Measurements from ENCODE around the gene HOXA5. TPM values are rescaled to one million over a fixed set of nuclear protein-coding genes. Genes with fewer than 3 reads are reported as not detected.

The HOXA5 gene
- total RNA-seq, 6 experiments from 2014 or later: 0.18 to 1.5 (median 0.65) TPM

DNA sequence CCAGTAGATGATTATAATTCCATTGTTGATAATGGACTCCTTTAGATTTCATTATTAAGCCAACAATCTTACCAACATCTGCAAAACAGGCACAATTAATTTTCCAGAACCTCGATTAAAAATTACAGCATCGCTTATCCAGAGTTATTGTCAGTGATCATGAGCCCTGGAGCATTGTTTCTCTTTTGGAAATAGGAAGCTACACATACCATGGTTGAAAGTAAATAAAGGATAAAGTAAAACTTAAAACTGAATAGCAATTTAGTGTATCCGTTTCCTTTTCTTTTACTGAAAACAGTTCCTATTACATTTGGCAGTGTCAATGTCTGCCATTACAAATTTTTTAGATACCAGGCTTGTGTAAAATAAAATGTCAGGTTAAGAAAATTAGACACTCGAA is 31.1 kb downstream of the HOXA5 start:
- WGBS (ENCODE audit: insufficient coverage, low coverage, low lambda C conversion rate, missing lambda C conversion rate): 34% methylated on average over 4 of the region's 4 CpGs
- H3K27me3 ChIP-seq: peaks cover 0 to 13% of the 10 kb centered on the region in 2 donors

DNA sequence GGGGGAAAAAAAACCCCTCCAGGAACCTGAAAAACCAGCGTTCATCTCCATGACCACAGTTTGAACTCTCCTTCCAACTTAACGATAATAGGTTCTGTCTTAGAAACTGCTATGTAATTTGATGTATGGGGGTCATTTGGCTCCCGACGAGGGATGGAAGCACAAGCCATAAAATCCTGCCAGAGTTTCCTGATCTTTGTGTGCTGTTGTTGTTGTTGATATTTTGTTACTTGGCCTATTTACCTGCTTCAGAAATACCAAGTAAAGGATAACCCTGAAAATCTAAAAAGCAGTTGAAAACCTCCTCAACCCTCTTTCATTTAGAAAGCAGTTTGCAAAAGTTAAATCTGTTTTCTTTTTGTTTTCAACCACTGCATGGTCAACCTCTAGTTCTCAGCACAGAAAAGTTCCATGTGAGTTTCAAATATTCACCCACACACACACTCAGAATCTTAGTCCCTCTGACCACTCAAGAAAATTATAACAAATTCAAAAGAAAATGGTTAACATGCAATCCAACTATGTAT is 31.7 kb downstream of the HOXA5 start:
- intact Hi-C loops (cut with DNase I): no loop called here

More for the DNA sequence above, 31.1 kb downstream of the HOXA5 start:
- ATAC-seq: no peak
- intact Hi-C loops (cut with DNase I): no loop called here
- no peaks in the 10 kb centered on the region for H3K9me3 ChIP-seq
- H3K36me3 ChIP-seq: no peaks in the 10 kb centered on the region
- peaks cover 0 to 4% (median 0%) of the 10 kb centered on the region in 4 donors for H3K4me1 ChIP-seq
- TF ChIP-seq, protein P1, sequence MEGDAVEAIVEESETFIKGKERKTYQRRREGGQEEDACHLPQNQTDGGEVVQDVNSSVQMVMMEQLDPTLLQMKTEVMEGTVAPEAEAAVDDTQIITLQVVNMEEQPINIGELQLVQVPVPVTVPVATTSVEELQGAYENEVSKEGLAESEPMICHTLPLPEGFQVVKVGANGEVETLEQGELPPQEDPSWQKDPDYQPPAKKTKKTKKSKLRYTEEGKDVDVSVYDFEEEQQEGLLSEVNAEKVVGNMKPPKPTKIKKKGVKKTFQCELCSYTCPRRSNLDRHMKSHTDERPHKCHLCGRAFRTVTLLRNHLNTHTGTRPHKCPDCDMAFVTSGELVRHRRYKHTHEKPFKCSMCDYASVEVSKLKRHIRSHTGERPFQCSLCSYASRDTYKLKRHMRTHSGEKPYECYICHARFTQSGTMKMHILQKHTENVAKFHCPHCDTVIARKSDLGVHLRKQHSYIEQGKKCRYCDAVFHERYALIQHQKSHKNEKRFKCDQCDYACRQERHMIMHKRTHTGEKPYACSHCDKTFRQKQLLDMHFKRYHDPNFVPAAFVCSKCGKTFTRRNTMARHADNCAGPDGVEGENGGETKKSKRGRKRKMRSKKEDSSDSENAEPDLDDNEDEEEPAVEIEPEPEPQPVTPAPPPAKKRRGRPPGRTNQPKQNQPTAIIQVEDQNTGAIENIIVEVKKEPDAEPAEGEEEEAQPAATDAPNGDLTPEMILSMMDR (IDR thresholded peaks at IDR 0.05): no peak
- no peak for TF ChIP-seq POLR2A (IDR thresholded peaks at IDR 0.05)
- no peak for DNase-seq
- H3K27ac ChIP-seq: peak overlapping the region in 1 of 3 donors; percentile 60
- no peak overlapping the region for H3K4me3 ChIP-seq

DNA sequence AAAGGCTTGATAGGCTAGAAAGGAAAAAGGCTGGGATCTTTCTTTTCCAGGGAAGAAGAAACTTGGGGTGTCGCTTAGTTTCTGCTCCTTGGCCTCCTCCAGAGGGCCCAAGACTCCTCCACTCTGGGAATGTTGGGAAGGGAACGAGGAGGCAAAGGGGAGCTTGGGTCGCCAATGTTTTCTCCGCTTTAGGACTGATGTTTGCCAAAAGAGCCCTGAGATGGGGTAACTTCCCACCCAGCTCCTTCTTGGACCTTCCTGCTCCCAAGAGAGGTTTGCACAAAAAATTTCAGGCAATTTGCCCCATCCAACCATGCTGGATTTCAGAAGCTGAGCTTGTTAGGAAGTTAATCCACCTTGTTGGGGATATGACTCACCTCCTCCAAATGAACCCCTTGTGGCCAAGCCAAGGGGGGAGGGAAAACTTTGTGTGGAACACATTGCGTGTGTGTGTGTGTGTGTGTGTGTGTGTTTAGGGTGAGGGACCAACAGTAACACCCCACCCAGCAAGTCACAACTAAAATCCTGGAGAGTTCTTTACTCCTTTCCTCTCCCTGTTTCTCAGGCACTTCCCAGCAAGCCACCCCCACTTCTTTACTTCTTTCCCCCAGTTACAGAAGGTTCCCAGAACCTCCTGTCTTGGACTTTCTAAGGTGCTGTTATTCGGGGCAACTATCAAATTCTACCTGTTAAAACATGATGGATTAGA is 32.3 kb downstream of the HOXA5 start:
- no peak for TF ChIP-seq POLR2A (IDR thresholded peaks at IDR 0.05)
- TF ChIP-seq, protein P1 (IDR thresholded peaks at IDR 0.05): no peak
- Histone ChIP-seq H3K4me3 (no peak overlapping the region), H3K9me3 (no peaks in the 10 kb centered on the region), H3K36me3 (no peaks in the 10 kb centered on the region), H3K4me1 (peaks cover 0 to 4% (median 0%) of the 10 kb centered on the region in 4 donors), H3K27ac (peak overlapping the region in 2 of 3 donors; percentile 25 to 65), H3K27me3 (peaks cover 0 to 13% of the 10 kb centered on the region in 2 donors)
- ATAC-seq (no peak), DNase-seq (no peak)
- WGBS (ENCODE audit: insufficient coverage, low coverage, low lambda C conversion rate, missing lambda C conversion rate): 19% methylated on average over 3 of the region's 6 CpGs
- intact Hi-C loops (cut with DNase I): no loop called here

More for the DNA sequence above, 31.7 kb downstream of the HOXA5 start:
- H3K27me3 ChIP-seq: peaks cover 0 to 13% of the 10 kb centered on the region in 2 donors
- H3K4me1 ChIP-seq: peaks cover 0 to 4% (median 0%) of the 10 kb centered on the region in 4 donors
- no peaks in the 10 kb centered on the region for H3K9me3 ChIP-seq
- no peaks in the 10 kb centered on the region for H3K36me3 ChIP-seq
- TF ChIP-seq POLR2A (IDR thresholded peaks at IDR 0.05): no peak
- TF ChIP-seq, protein P1 (IDR thresholded peaks at IDR 0.05): no peak
- no peak for ATAC-seq
- DNase-seq: no peak
- H3K27ac ChIP-seq: peak overlapping the region in 1 of 3 donors; percentile 25
- H3K4me3 ChIP-seq: no peak overlapping the region
- 17% methylated on average over 4 of the region's 4 CpGs for WGBS (ENCODE audit: insufficient coverage, low coverage, low lambda C conversion rate, missing lambda C conversion rate)

DNA sequence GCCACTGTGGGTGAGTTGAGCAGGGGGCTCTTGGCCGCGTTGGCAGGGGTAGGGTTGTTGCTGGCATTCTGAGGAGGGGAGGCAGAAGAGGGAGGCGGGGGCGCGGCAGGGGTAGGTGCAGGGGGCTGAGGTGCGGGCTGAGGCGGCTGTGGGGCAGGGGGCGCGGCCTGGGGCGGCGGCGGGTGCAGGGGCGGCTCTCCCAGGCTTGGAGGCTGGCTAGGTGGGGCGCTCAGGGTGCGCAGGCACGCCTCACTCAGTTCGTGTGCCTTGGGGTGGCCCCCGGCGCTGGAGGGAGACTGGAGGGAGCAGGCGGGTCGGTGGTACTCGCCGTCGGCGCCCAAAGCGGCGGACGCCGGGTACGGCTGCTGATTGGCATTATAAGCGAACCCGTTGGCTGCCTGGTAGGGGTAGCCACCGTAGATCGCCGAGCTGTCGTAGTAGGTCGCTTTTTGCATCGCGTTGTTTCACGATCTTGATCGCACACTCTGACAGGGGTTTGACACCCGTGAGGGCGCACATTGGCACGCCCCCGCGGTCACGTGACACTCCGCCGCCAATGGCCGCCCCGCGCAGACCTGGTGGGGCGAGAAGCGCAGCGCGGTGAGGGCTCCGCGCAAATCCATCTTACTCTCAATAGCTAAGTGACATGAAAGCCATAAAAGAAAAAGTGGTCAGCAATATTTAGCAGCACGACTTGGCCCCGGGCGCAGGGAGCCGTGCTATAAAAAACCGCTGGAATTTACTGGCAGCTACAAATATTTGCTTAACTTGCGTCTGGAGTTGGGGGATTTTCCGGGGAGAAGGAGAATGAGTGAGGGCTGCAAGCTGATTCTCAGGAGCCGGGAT is 33.1 kb downstream of the HOXA5 start:
- ATAC-seq: no peak
- WGBS (ENCODE audit: insufficient coverage, low coverage, low lambda C conversion rate, missing lambda C conversion rate): 37% methylated on average over 21 of the region's 66 CpGs
- Histone ChIP-seq H3K9me3 (no peaks in the 10 kb centered on the region), H3K4me1 (peaks cover 0 to 4% (median 0%) of the 10 kb centered on the region in 4 donors), H3K27ac (peak overlapping the region in 1 of 3 donors; percentile 65), H3K36me3 (no peaks in the 10 kb centered on the region), H3K4me3 (no peak overlapping the region), H3K27me3 (peaks cover 0 to 10% of the 10 kb centered on the region in 2 donors)
- intact Hi-C loops (cut with DNase I): no loop called here
- no peak for DNase-seq
- TF ChIP-seq, protein P1 (IDR thresholded peaks at IDR 0.05): no peak
- no peak for TF ChIP-seq POLR2A (IDR thresholded peaks at IDR 0.05)
